ENCODE results near the gene COG5. TPM values are rescaled to one million over a fixed set of nuclear protein-coding genes. Genes with fewer than 3 reads are reported as not detected.

Gene COG5
- total RNA-seq, 4 donors from 2014 or later = 20.8 to 49.7 (median 25.7) TPM

DNA sequence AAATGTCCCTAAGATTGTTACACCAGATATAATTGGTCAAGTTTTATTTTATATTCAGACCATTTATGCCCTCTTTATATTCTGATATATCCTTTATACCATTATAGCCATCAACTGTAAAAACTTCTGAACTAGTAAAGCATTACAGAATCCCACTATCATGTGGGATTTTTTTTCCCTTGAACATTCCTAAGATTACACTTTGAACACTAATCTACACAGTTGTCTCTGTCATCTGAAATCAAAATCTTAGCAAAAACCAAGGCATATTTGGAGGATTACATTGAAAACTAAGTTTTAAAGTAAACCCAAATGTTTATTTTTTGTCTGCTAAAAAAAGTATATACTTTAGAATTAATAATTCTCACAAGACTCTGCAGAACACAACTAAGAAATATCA lies 210.0 kb downstream of the COG5 start:
- TF ChIP-seq CTCF (IDR thresholded peaks at IDR 0.05 in 4 of 5, conservative IDR thresholded peaks at IDR 0.05 in 1 of 5) (no peak), POLR2A (IDR thresholded peaks at IDR 0.05) (no peak)
- Histone ChIP-seq H3K9me3 (no peaks in the 10 kb centered on the region), H3K4me1 (no peaks in the 10 kb centered on the region), H3K27ac (no peak overlapping the region), H3K4me3 (no peak overlapping the region), H3K36me3 (no peaks in the 10 kb centered on the region), H3K27me3 (no peaks in the 10 kb centered on the region)
- in situ Hi-C loops (cut with MboI; ENCODE audit: low sequenced_read_pairs in 4 of 4) = no loop called here
- no peak for ATAC-seq
- no peak for DNase-seq
- intact Hi-C loops (cut with DNase I; ENCODE audit: low total_unique reads) = no loop called here

DNA sequence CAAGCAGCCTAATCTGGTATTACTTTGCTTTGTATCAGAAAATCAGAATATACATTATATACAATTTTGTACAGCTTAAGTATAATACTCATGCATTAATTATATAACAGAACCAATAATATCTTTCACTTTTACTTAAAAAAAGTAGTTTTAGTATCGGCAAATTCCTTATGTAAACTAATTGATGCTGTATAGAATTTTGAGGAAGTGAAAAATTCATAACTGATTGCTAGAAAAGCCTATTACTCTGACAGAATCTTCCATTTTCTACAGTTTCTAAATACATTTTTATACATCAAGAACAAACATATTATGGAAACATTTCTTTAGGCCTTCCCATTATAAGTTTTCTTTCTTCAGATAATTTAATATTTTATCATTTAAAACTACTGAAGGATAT lies 217.8 kb downstream of the COG5 start:
- H3K27me3 ChIP-seq = no peaks in the 10 kb centered on the region
- no peak for ATAC-seq
- no peak for TF ChIP-seq CTCF (IDR thresholded peaks at IDR 0.05 in 4 of 5, conservative IDR thresholded peaks at IDR 0.05 in 1 of 5)
- TF ChIP-seq POLR2A (IDR thresholded peaks at IDR 0.05) = no peak
- no peak overlapping the region for H3K27ac ChIP-seq
- in situ Hi-C loops (cut with MboI; ENCODE audit: low sequenced_read_pairs in 4 of 4) = no loop called here
- H3K4me1 ChIP-seq = no peaks in the 10 kb centered on the region
- H3K9me3 ChIP-seq = peaks cover 0 to 5% (median 0%) of the 10 kb centered on the region in 3 donors
- intact Hi-C loops (cut with DNase I; ENCODE audit: low total_unique reads) = no loop called here
- H3K4me3 ChIP-seq = no peak overlapping the region
- DNase-seq = no peak
- no peaks in the 10 kb centered on the region for H3K36me3 ChIP-seq

DNA sequence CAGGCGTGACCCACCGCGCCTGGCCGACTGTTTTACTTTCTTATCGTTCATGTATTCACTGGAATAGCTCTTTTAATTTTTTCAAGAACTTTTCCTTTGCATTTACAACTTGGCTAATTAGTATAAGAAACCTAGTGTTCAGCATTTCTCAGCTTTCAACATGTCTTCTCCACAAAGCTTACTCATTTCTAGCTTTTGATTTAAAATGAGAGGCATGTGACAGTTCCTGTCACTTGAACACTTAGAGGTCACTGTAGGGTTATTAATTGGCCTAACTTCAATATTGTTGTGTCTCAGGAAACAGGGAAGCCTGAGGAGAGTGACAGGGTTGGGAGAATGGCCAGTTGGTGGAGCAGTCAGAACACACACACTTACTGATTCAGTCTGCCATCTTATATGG lies 218.9 kb downstream of the COG5 start:
- Histone ChIP-seq H3K4me3 (no peak overlapping the region), H3K27ac (no peak overlapping the region), H3K36me3 (no peaks in the 10 kb centered on the region), H3K4me1 (no peaks in the 10 kb centered on the region), H3K9me3 (peaks cover 0 to 5% (median 0%) of the 10 kb centered on the region in 3 donors), H3K27me3 (no peaks in the 10 kb centered on the region)
- intact Hi-C loops (cut with DNase I; ENCODE audit: low total_unique reads) (no loop called here), in situ Hi-C loops (cut with MboI; ENCODE audit: low sequenced_read_pairs in 4 of 4) (no loop called here)
- no peak for TF ChIP-seq POLR2A (IDR thresholded peaks at IDR 0.05)
- no peak for TF ChIP-seq CTCF (IDR thresholded peaks at IDR 0.05 in 4 of 5, conservative IDR thresholded peaks at IDR 0.05 in 1 of 5)
- ATAC-seq = no peak
- DNase-seq = no peak

GRCh38 chr7:107344286-107344685 lies 219.4 kb downstream of the COG5 start:
- DNase-seq (no peak), ATAC-seq (no peak)
- in situ Hi-C loops (cut with MboI; ENCODE audit: low sequenced_read_pairs in 4 of 4) = no loop called here
- Histone ChIP-seq H3K27ac (no peak overlapping the region), H3K36me3 (no peaks in the 10 kb centered on the region), H3K4me3 (no peak overlapping the region), H3K27me3 (no peaks in the 10 kb centered on the region), H3K4me1 (no peaks in the 10 kb centered on the region), H3K9me3 (peaks cover 0 to 5% (median 0%) of the 10 kb centered on the region in 3 donors)
- TF ChIP-seq CTCF (IDR thresholded peaks at IDR 0.05 in 4 of 5, conservative IDR thresholded peaks at IDR 0.05 in 1 of 5) = no peak
- TF ChIP-seq POLR2A (IDR thresholded peaks at IDR 0.05) = no peak
- intact Hi-C loops (cut with DNase I; ENCODE audit: low total_unique reads) = no loop called here

GRCh38 chr7:107338080-107338479 lies 225.6 kb downstream of the COG5 start:
- TF ChIP-seq POLR2A (IDR thresholded peaks at IDR 0.05) = no peak
- no peak for TF ChIP-seq CTCF (IDR thresholded peaks at IDR 0.05 in 4 of 5, conservative IDR thresholded peaks at IDR 0.05 in 1 of 5)
- H3K9me3 ChIP-seq = peaks cover 0 to 5% (median 0%) of the 10 kb centered on the region in 3 donors
- H3K27ac ChIP-seq = no peak overlapping the region
- no peak overlapping the region for H3K4me3 ChIP-seq
- H3K4me1 ChIP-seq = peaks cover 0 to 3% of the 10 kb centered on the region in 2 donors
- intact Hi-C loops (cut with DNase I; ENCODE audit: low total_unique reads) (no loop called here), in situ Hi-C loops (cut with MboI; ENCODE audit: low sequenced_read_pairs in 4 of 4) (no loop called here)
- no peak for ATAC-seq
- H3K27me3 ChIP-seq = no peaks in the 10 kb centered on the region
- no peak for DNase-seq
- H3K36me3 ChIP-seq = no peaks in the 10 kb centered on the region
